Measurements from ENCODE around the gene UBE2N.

The UBE2N gene

GRCh38 chr12:93429448-93429847 is 12.3 kb downstream of the UBE2N start:
- Histone ChIP-seq H3K9me2 (replicated peaks; ENCODE audit: insufficient read depth, low read length) (no peaks in the 10 kb centered on the region), H2AFZ (ENCODE audit: low read depth, low read length, severe bottlenecking) (no peak overlapping the region), H3K27ac (ENCODE audit: low read depth, low read length) (no peak overlapping the region), H4K20me1 (ENCODE audit: low read depth, low read length) (peaks cover 57% of the 10 kb centered on the region), H3K4me2 (ENCODE audit: low read depth, low read length, poor library complexity, severe bottlenecking) (no peak overlapping the region), H3K79me2 (ENCODE audit: insufficient read depth, low read length) (peaks cover 100% of the 10 kb centered on the region), H3F3A (ENCODE audit: insufficient read depth) (no peaks in the 10 kb centered on the region; the same call in 1 of the 2 replicates), H3K27me3 (ENCODE audit: low read length) (no peaks in the 10 kb centered on the region), H3K36me3 (ENCODE audit: low read length) (no peaks in the 10 kb centered on the region), H3K9me3 (ENCODE audit: insufficient read depth, low read length) (no peaks in the 10 kb centered on the region), H3K9ac (ENCODE audit: low read length) (no peak overlapping the region), H3K4me3 (ENCODE audit: insufficient read depth, low read length, poor library complexity, severe bottlenecking) (no peak overlapping the region)
- TF ChIP-seq EZH2phosphoT487 (conservative IDR thresholded peaks at IDR 0.05; ENCODE audit: low read length) = no peak
- no peak for TF ChIP-seq CTCF (IDR thresholded peaks at IDR 0.05; ENCODE audit: insufficient read depth, low read length, poor library complexity, severe bottlenecking)

GRCh38 chr12:93427779-93428564 is 13.8 kb downstream of the UBE2N start:
- Histone ChIP-seq H3F3A (ENCODE audit: insufficient read depth) (no peaks in the 10 kb centered on the region; the same call in 1 of the 2 replicates), H3K4me2 (ENCODE audit: low read depth, low read length, poor library complexity, severe bottlenecking) (peak overlapping the region; percentile 31), H3K9me3 (ENCODE audit: insufficient read depth, low read length) (no peaks in the 10 kb centered on the region), H3K27me3 (ENCODE audit: low read length) (no peaks in the 10 kb centered on the region), H3K9me2 (replicated peaks; ENCODE audit: insufficient read depth, low read length) (no peaks in the 10 kb centered on the region), H3K79me2 (ENCODE audit: insufficient read depth, low read length) (peaks cover 100% of the 10 kb centered on the region), H3K36me3 (ENCODE audit: low read length) (no peaks in the 10 kb centered on the region), H2AFZ (ENCODE audit: low read depth, low read length, severe bottlenecking) (no peak overlapping the region), H3K4me3 (ENCODE audit: insufficient read depth, low read length, poor library complexity, severe bottlenecking) (no peak overlapping the region), H3K27ac (ENCODE audit: low read depth, low read length) (0 out of 2 replicates have a peak overlapping the region, but pooled peaks have one; percentile 14), H4K20me1 (ENCODE audit: low read depth, low read length) (peaks cover 59% of the 10 kb centered on the region), H3K9ac (ENCODE audit: low read length) (no peak overlapping the region)
- TF ChIP-seq EZH2phosphoT487 (conservative IDR thresholded peaks at IDR 0.05; ENCODE audit: low read length) (no peak), CTCF (IDR thresholded peaks at IDR 0.05; ENCODE audit: insufficient read depth, low read length, poor library complexity, severe bottlenecking) (no peak)

GRCh38 chr12:93426412-93426805 is 15.3 kb downstream of the UBE2N start:
- Histone ChIP-seq H3K4me2 (ENCODE audit: low read depth, low read length, poor library complexity, severe bottlenecking) (peak overlapping the region; percentile 31), H2AFZ (ENCODE audit: low read depth, low read length, severe bottlenecking) (no peak overlapping the region), H3F3A (ENCODE audit: insufficient read depth) (peaks cover 7% of the 10 kb centered on the region; the same call in 1 of the 2 replicates)

More at GRCh38 chr12:93426412-93426805, 15.3 kb downstream of the UBE2N start:
- Histone ChIP-seq H3K27ac (ENCODE audit: low read depth, low read length) (peak overlapping the region; percentile 25), H3K27me3 (ENCODE audit: low read length) (no peaks in the 10 kb centered on the region), H4K20me1 (ENCODE audit: low read depth, low read length) (peaks cover 60% of the 10 kb centered on the region), H3K9me2 (replicated peaks; ENCODE audit: insufficient read depth, low read length) (no peaks in the 10 kb centered on the region), H3K36me3 (ENCODE audit: low read length) (no peaks in the 10 kb centered on the region), H3K79me2 (ENCODE audit: insufficient read depth, low read length) (peaks cover 100% of the 10 kb centered on the region), H3K9me3 (ENCODE audit: insufficient read depth, low read length) (no peaks in the 10 kb centered on the region), H3K4me3 (ENCODE audit: insufficient read depth, low read length, poor library complexity, severe bottlenecking) (no peak overlapping the region), H3K9ac (ENCODE audit: low read length) (no peak overlapping the region)
- TF ChIP-seq CTCF (IDR thresholded peaks at IDR 0.05; ENCODE audit: insufficient read depth, low read length, poor library complexity, severe bottlenecking) (no peak), EZH2phosphoT487 (conservative IDR thresholded peaks at IDR 0.05; ENCODE audit: low read length) (no peak)
